Stimulated activated CD4-positive, alpha-beta T cell treated with anti-CD3 and anti-CD28 coated beads, TNF-alpha, amount 100 ng/mL, for 4 hours (primary cell): ENCODE data around the gene UBE2J1.
"Not testable (repeated sequence)": the region's sequence is repeated elsewhere in the genome, so short reads cannot be mapped to it uniquely, and the experiment has no call there.

Source experiments
- DNase-seq, 3 experiments: peaks; one replicate each; pipeline ENCODE4 v3.0.0-alpha.2; 2020; ENCODE audit warnings: low read depth in 3 of 3

The UBE2J1 gene

GRCh38 chr6:89352278-89353117 is at the start of gene UBE2J1:
Gene UBE2J1, minus strand, starts transcription at chr6:89352722. Its CDS starts 153 bp downstream, at chr6:89352569.
- DNase-seq = peak; percentile 48 to 53 (median 50)

GRCh38 chr6:89400912-89401399 is 48.4 kb upstream of the UBE2J1 start:
- DNase-seq = no peak

GRCh38 chr6:89400050-89400449 is 47.5 kb upstream of the UBE2J1 start:
- DNase-seq = no peak

- DNase-seq = no peak
Measured at GRCh38 chr6:89398762-89399525, 46.4 kb upstream of the UBE2J1 start.

- DNase-seq = not testable (repeated sequence)
Measured at GRCh38 chr6:89397884-89398283, 45.4 kb upstream of the UBE2J1 start.

GRCh38 chr6:89393659-89394058 is 41.1 kb upstream of the UBE2J1 start:
- DNase-seq = no peak

GRCh38 chr6:89392823-89393222 is 40.3 kb upstream of the UBE2J1 start:
- no peak for DNase-seq

- no peak for DNase-seq
Measured at GRCh38 chr6:89388846-89389245, 36.3 kb upstream of the UBE2J1 start.

- DNase-seq = no peak
Measured at GRCh38 chr6:89387516-89388201, 35.1 kb upstream of the UBE2J1 start.

- DNase-seq = no peak
Measured at GRCh38 chr6:89386917-89387491, 34.5 kb upstream of the UBE2J1 start.

- no peak for DNase-seq
Measured at GRCh38 chr6:89385846-89386245, 33.3 kb upstream of the UBE2J1 start.

- DNase-seq = no peak
Measured at GRCh38 chr6:89385156-89385667, 32.7 kb upstream of the UBE2J1 start.

- DNase-seq = no peak
Measured at GRCh38 chr6:89381031-89381430, 28.5 kb upstream of the UBE2J1 start.

GRCh38 chr6:89379281-89379680 is 26.8 kb upstream of the UBE2J1 start:
- DNase-seq = no peak

- no peak for DNase-seq
Measured at GRCh38 chr6:89378628-89379027, 26.1 kb upstream of the UBE2J1 start.

GRCh38 chr6:89375427-89376267 is 23.1 kb upstream of the UBE2J1 start:
- DNase-seq = peak in 2 of 3 experiments; percentile 15 to 16

- no peak for DNase-seq
Measured at GRCh38 chr6:89372506-89372901, 20.0 kb upstream of the UBE2J1 start.

- peak; percentile 56 to 65 (median 60) for DNase-seq
Measured at GRCh38 chr6:89371849-89372505, 19.5 kb upstream of the UBE2J1 start.

GRCh38 chr6:89368999-89369398 is 16.5 kb upstream of the UBE2J1 start:
- no peak for DNase-seq

GRCh38 chr6:89368107-89368506 is 15.6 kb upstream of the UBE2J1 start:
- peak; percentile 26 to 30 (median 26) for DNase-seq
